IMR-90 (cell line): ENCODE results near the gene QSOX2. TPM values are rescaled to one million over a fixed set of nuclear protein-coding genes. Genes with fewer than 3 reads are reported as not detected.

Source experiments
- ATAC-seq: fragments of 200-7000 bp; cut with Tn5 transposase; 2 replicates; pipeline ENCODE4 v1.9.1; 2020; ENCODE audit warnings: low read depth, mild to moderate bottlenecking, moderate library complexity
- BruUV-seq: library from RNA; stranded (reverse); fragments of 400-500 nt; replicated peaks from 2 replicates; lab custom pipeline; 2021; lab: Mats Ljungman, UMichigan
- CTCF ChIA-PET: fragments of 300-600 bp; formaldehyde crosslinking; extraction: SDS; loops from one replicate; lab custom pipeline; 2021; ENCODE audit warnings: antibody characterized with exemption; lab: Yijun Ruan, JAX
- POLR2A ChIA-PET: fragments of 300-600 bp; sonication (Branson Sonifier 250); formaldehyde crosslinking; loops from one replicate; lab custom pipeline; 2022; ENCODE audit warnings: antibody characterized with exemption; ENCODE audit not compliant: unreplicated experiment; lab: Charles Lee
- DNase-seq: peaks from one replicate; pipeline ENCODE4 v3.0.0; 2013
- H2AFZ ChIP-seq: replicated peaks from 2 replicates; pipeline ENCODE3; 2013; ENCODE audit warnings: low read length, mild to moderate bottlenecking; ENCODE audit not compliant: poor library complexity
- H2AK5ac ChIP-seq: 2 replicates; pipeline ENCODE4 v1.6.1; 2013; ENCODE audit warnings: low read depth, low read length, inconsistent platforms
- H2AK9ac ChIP-seq: replicated peaks from 2 replicates; pipeline ENCODE3; 2013; ENCODE audit warnings: mild to moderate bottlenecking, low read depth, low read length, moderate library complexity; ENCODE audit not compliant: poor library complexity
- H2BK120ac ChIP-seq: 2 replicates; pipeline ENCODE4 v1.6.1; 2013; ENCODE audit warnings: low read depth, low read length, inconsistent platforms
- H2BK15ac ChIP-seq: 3 replicates; pipeline ENCODE4 v1.6.1; 2013; ENCODE audit warnings: low read depth, low read length, inconsistent platforms
- H2BK20ac ChIP-seq: 2 replicates; pipeline ENCODE4 v1.6.1; 2013; ENCODE audit warnings: low read depth, mild to moderate bottlenecking, inconsistent platforms, low read length, moderate library complexity
- H2BK5ac ChIP-seq: 2 replicates; pipeline ENCODE4 v1.6.1; 2013; ENCODE audit warnings: mild to moderate bottlenecking, low read depth, low read length, inconsistent platforms; ENCODE audit not compliant: poor library complexity, severe bottlenecking
- H3K14ac ChIP-seq: replicated peaks from 2 replicates; pipeline ENCODE4 v1.6.1; 2013; ENCODE audit warnings: low read depth, low read length, inconsistent platforms
- H3K18ac ChIP-seq: 2 replicates; pipeline ENCODE4 v1.6.1; 2013; ENCODE audit warnings: low read depth, low read length, control low read depth
- H3K23ac ChIP-seq: 2 replicates; pipeline ENCODE4 v1.6.1; 2013; ENCODE audit warnings: low read depth, low read length, inconsistent platforms
- H3K27ac ChIP-seq: 2 replicates; pipeline ENCODE4 v1.5.1; 2013; ENCODE audit warnings: mild to moderate bottlenecking, control low read depth, low read length; ENCODE audit not compliant: insufficient read depth
- H3K27me3 ChIP-seq: 2 replicates; pipeline ENCODE4 v1.6.1; 2013; ENCODE audit warnings: low read length; ENCODE audit not compliant: control insufficient read depth, insufficient read depth
- H3K36me3 ChIP-seq: 2 replicates; pipeline ENCODE4 v1.6.1; 2013; ENCODE audit warnings: low read length, mixed read lengths; ENCODE audit not compliant: control insufficient read depth, insufficient read depth
- H3K4ac ChIP-seq: 2 replicates; pipeline ENCODE4 v1.6.1; 2013; ENCODE audit warnings: low read depth, low read length, inconsistent platforms
- H3K4me1 ChIP-seq: 2 replicates; pipeline ENCODE4 v1.6.1; 2013; ENCODE audit warnings: low read length, mixed read lengths; ENCODE audit not compliant: control insufficient read depth, insufficient read depth
- H3K4me2 ChIP-seq: 2 replicates; pipeline ENCODE4 v1.6.1; 2013; ENCODE audit warnings: low read depth, mild to moderate bottlenecking, control low read depth, low read length, moderate library complexity
- H3K4me3 ChIP-seq: 2 replicates; pipeline ENCODE4 v1.5.1; 2013; ENCODE audit warnings: low read depth, mild to moderate bottlenecking, control low read depth, low read length, moderate library complexity; ENCODE audit not compliant: insufficient read depth
- H3K56ac ChIP-seq: 2 replicates; pipeline ENCODE4 v1.6.1; 2013; ENCODE audit warnings: low read length, inconsistent platforms; ENCODE audit not compliant: insufficient read depth; ENCODE audit errors: extremely low read depth
- H3K79me1 ChIP-seq, 2 experiments: 2 replicates each; pipeline ENCODE4 v1.6.1; 2013; ENCODE audit warnings: low read length in 2 of 2, inconsistent platforms in 1 of 2, low read depth in 1 of 2
- H3K9ac ChIP-seq: 2 replicates; pipeline ENCODE4 v1.6.1; 2013; ENCODE audit warnings: low read depth, low read length, control low read depth
- H3K9me1 ChIP-seq: 2 replicates; pipeline ENCODE4 v1.6.1; 2013; ENCODE audit warnings: low read length, inconsistent platforms; ENCODE audit not compliant: insufficient read depth
- H3K9me3 ChIP-seq: 2 replicates; pipeline ENCODE4 v1.6.1; 2013; ENCODE audit warnings: low read length; ENCODE audit not compliant: control insufficient read depth, insufficient read depth
- H4K20me1 ChIP-seq: 2 replicates; pipeline ENCODE4 v1.6.1; 2013; ENCODE audit warnings: low read length, inconsistent platforms; ENCODE audit not compliant: insufficient read depth
- H4K5ac ChIP-seq: 2 replicates; pipeline ENCODE4 v1.6.1; 2013; ENCODE audit warnings: mild to moderate bottlenecking, low read depth, low read length, control low read depth
- H4K8ac ChIP-seq, 2 experiments: 2 replicates each; pipeline ENCODE4 v1.6.1; 2013; ENCODE audit warnings: low read depth in 2 of 2, low read length in 2 of 2, control low read depth in 1 of 2, inconsistent platforms in 1 of 2
- H4K91ac ChIP-seq: 2 replicates; pipeline ENCODE4 v1.6.1; 2013; ENCODE audit warnings: low read depth, low read length, inconsistent platforms; ENCODE audit not compliant: insufficient read depth
- BHLHE40 ChIP-seq: fragments of 150-350 bp; IDR thresholded peaks from 2 replicates; pipeline ENCODE4 v1.6.1; 2016; ENCODE audit warnings: mild to moderate bottlenecking, low read depth, low read length
- CHD1 ChIP-seq: IDR thresholded peaks from 2 replicates; pipeline ENCODE4 v1.6.1; 2012; ENCODE audit warnings: low read depth, low read length, improper control_type of control experiment
- ELK1 ChIP-seq: fragments of 150-350 bp; IDR thresholded peaks from 2 replicates; pipeline ENCODE4 v1.6.1; 2016; ENCODE audit warnings: low read depth, mild to moderate bottlenecking, low read length, moderate library complexity, borderline replicate concordance
- FOS ChIP-seq: fragments of 150-350 bp; IDR thresholded peaks from 2 replicates; pipeline ENCODE4 v1.6.1; 2016; ENCODE audit warnings: low read depth, low read length
- MAFK ChIP-seq: IDR thresholded peaks from 2 replicates; pipeline ENCODE4 v1.6.1; 2012; ENCODE audit warnings: low read depth, low read length, improper control_type of control experiment
- MAZ ChIP-seq: IDR thresholded peaks from 2 replicates; pipeline ENCODE4 v1.6.1; 2012; ENCODE audit warnings: low read depth, mild to moderate bottlenecking, low read length, improper control_type of control experiment, moderate library complexity, borderline replicate concordance
- MXI1 ChIP-seq: IDR thresholded peaks from 2 replicates; pipeline ENCODE4 v1.6.1; 2012; ENCODE audit warnings: low read depth, mild to moderate bottlenecking, low read length, moderate library complexity, borderline replicate concordance
- NFE2L2 ChIP-seq: fragments of 150-350 bp; IDR thresholded peaks from 2 replicates; pipeline ENCODE4 v1.6.1; 2016; ENCODE audit warnings: low read depth, mild to moderate bottlenecking, low read length
- POLR2A ChIP-seq: IDR thresholded peaks from 2 replicates; pipeline ENCODE4 v1.6.1; 2012; ENCODE audit warnings: mild to moderate bottlenecking, low read depth, low read length
- RAD21 ChIP-seq: IDR thresholded peaks from 2 replicates; pipeline ENCODE4 v1.6.1; 2012; ENCODE audit warnings: low read length, improper control_type of control experiment
- RCOR1 ChIP-seq: IDR thresholded peaks from 2 replicates; pipeline ENCODE4 v1.6.1; 2012; ENCODE audit warnings: mild to moderate bottlenecking, low read length, improper control_type of control experiment; ENCODE audit not compliant: insufficient replicate concordance
- RFX5 ChIP-seq: IDR thresholded peaks from 2 replicates; pipeline ENCODE4 v1.8.0; 2012; ENCODE audit warnings: low read depth, mild to moderate bottlenecking, low read length, moderate library complexity
- SMC3 ChIP-seq: fragments of 150-350 bp; IDR thresholded peaks from 2 replicates; pipeline ENCODE4 v1.6.1; 2016; ENCODE audit warnings: low read depth, mild to moderate bottlenecking, antibody characterized with exemption, low read length, moderate library complexity
- WGBS, 2 experiments: methylation state at CpG; one replicate each; pipeline versions ENCODE4 v1.1.5 to v1.1.7; 2013; ENCODE audit warnings: missing lambda C conversion rate in 2 of 2; ENCODE audit not compliant: insufficient read length in 1 of 2; ENCODE audit errors: extremely low coverage in 2 of 2; 5-methylcytosine and 5-hydroxymethylcytosine counted together
- dilution Hi-C: fragments of 300-500 bp; cut with HindIII; formaldehyde crosslinking; loops from one replicate; pipeline ENCODE4 v1.14.3; 2018; ENCODE audit warnings: low sequenced_read_pairs; ENCODE audit not compliant: unreplicated experiment
- in situ Hi-C: fragments of 300-500 bp; cut with MboI; formaldehyde crosslinking; loops from 3 replicates; pipeline ENCODE4 v1.14.3; 2019; ENCODE audit warnings: low sequenced_read_pairs, inconsistent platforms, mixed read lengths
- intact Hi-C: fragments of 100-400 bp; cut with micrococcal nuclease; formaldehyde crosslinking; loops from 2 replicates; pipeline ENCODE4 v1.10.0; 2022
- polyA plus RNA-seq, 3 experiments: library from polyadenylated mRNA; depleted of rRNA; stranded (reverse); fragments of >200 nt; gene quantifications; 2 replicates each; pipeline ENCODE4 v1.2.3, GENCODE V29; 2012; ENCODE audit warnings: low replicate concordance in 1 of 3
- total RNA-seq: library from RNA; depleted of rRNA; stranded (reverse); fragments of >200 nt; gene quantifications from 2 replicates; pipeline ENCODE4 v1.2.3, GENCODE V29; 2012
- TF ChIP-seq, protein P1 (sequence below): conservative IDR thresholded peaks from 2 replicates; pipeline ENCODE4 v1.5.1; 2012; ENCODE audit warnings: mild to moderate bottlenecking, low read depth, low read length, improper control_type of control experiment

The QSOX2 gene
- total and polyA plus RNA-seq, 2 of the 4 experiments (the other 2 are of a cell fraction) = 5.9 to 12.9 TPM

- H3K79me1 ChIP-seq = no peaks in the 10 kb centered on the region
- H3K18ac ChIP-seq = no peak overlapping the region
- TF ChIP-seq RCOR1 = no peak
- no peak for TF ChIP-seq RFX5
- TF ChIP-seq, protein P1, sequence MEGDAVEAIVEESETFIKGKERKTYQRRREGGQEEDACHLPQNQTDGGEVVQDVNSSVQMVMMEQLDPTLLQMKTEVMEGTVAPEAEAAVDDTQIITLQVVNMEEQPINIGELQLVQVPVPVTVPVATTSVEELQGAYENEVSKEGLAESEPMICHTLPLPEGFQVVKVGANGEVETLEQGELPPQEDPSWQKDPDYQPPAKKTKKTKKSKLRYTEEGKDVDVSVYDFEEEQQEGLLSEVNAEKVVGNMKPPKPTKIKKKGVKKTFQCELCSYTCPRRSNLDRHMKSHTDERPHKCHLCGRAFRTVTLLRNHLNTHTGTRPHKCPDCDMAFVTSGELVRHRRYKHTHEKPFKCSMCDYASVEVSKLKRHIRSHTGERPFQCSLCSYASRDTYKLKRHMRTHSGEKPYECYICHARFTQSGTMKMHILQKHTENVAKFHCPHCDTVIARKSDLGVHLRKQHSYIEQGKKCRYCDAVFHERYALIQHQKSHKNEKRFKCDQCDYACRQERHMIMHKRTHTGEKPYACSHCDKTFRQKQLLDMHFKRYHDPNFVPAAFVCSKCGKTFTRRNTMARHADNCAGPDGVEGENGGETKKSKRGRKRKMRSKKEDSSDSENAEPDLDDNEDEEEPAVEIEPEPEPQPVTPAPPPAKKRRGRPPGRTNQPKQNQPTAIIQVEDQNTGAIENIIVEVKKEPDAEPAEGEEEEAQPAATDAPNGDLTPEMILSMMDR = no peak
- TF ChIP-seq POLR2A = no peak
- no peak for TF ChIP-seq FOS
- TF ChIP-seq BHLHE40 = no peak
- TF ChIP-seq RAD21 = no peak
- TF ChIP-seq CHD1 = no peak
- TF ChIP-seq MXI1 = no peak
- no peak for TF ChIP-seq NFE2L2
- TF ChIP-seq SMC3 = no peak
- no peak for TF ChIP-seq ELK1
- TF ChIP-seq MAZ = no peak
- TF ChIP-seq MAFK = no peak
- no peak for DNase-seq
- no peak overlapping the region for H2BK120ac ChIP-seq
- no peak for ATAC-seq
- ChIA-PET POLR2A (no interaction called here), CTCF (no interaction called here)
- H3K23ac ChIP-seq = no peak overlapping the region
- no peak overlapping the region for H3K9ac ChIP-seq
- H2BK5ac ChIP-seq = no peak overlapping the region
- no peak overlapping the region for H3K4me2 ChIP-seq
- peaks cover 62% of the 10 kb centered on the region for H3K27me3 ChIP-seq
- no peaks in the 10 kb centered on the region for H3K4me1 ChIP-seq
- H2AK5ac ChIP-seq = no peak overlapping the region
- dilution Hi-C loops (no loop called here), in situ Hi-C loops (no loop called here), intact Hi-C loops (no loop called here)
- no peak overlapping the region for H3K4me3 ChIP-seq
- no peaks in the 10 kb centered on the region for H3K9me3 ChIP-seq
- H2BK15ac ChIP-seq = no peak overlapping the region
- H4K91ac ChIP-seq = no peak overlapping the region
- no peaks in the 10 kb centered on the region for H3K9me1 ChIP-seq
- H3K4ac ChIP-seq = no peak overlapping the region
- H3K14ac ChIP-seq = no peak overlapping the region
- no peak overlapping the region for H3K56ac ChIP-seq
- H2AFZ ChIP-seq = no peak overlapping the region
- no peak overlapping the region for H2BK20ac ChIP-seq
- BruUV-seq = no TSS peak
- H4K20me1 ChIP-seq = no peaks in the 10 kb centered on the region
- H4K5ac ChIP-seq = no peak overlapping the region
- no peak overlapping the region for H2AK9ac ChIP-seq
- no peak overlapping the region for H3K27ac ChIP-seq
- no peak overlapping the region for H4K8ac ChIP-seq
- H3K36me3 ChIP-seq = no peaks in the 10 kb centered on the region
- WGBS, 2 experiments = 40% methylated on average over 2 of the region's 14 CpGs; no CpG with 5 or more reads in 1 of the 2 experiments
These were observed 63.2 kb downstream of the QSOX2 start for GRCh38 chr9:136182420-136182787.
